Stimulated activated CD8-positive, alpha-beta memory T cell treated with anti-CD3 and anti-CD28 coated beads, Interleukin-12 subunit alpha, Interleukin-12 subunit beta, amount 100 ng/mL, for 24 hours (primary cell): ENCODE measurements around the gene CKLF.
"Not testable (repeated sequence)": the region's sequence is repeated elsewhere in the genome, so short reads cannot be mapped to it uniquely, and the experiment has no call there.

Experiments
- DNase-seq: peaks from one replicate; pipeline ENCODE4 v3.0.0-alpha.2; 2020; ENCODE audit errors: extremely low read depth

Gene CKLF

DNA sequence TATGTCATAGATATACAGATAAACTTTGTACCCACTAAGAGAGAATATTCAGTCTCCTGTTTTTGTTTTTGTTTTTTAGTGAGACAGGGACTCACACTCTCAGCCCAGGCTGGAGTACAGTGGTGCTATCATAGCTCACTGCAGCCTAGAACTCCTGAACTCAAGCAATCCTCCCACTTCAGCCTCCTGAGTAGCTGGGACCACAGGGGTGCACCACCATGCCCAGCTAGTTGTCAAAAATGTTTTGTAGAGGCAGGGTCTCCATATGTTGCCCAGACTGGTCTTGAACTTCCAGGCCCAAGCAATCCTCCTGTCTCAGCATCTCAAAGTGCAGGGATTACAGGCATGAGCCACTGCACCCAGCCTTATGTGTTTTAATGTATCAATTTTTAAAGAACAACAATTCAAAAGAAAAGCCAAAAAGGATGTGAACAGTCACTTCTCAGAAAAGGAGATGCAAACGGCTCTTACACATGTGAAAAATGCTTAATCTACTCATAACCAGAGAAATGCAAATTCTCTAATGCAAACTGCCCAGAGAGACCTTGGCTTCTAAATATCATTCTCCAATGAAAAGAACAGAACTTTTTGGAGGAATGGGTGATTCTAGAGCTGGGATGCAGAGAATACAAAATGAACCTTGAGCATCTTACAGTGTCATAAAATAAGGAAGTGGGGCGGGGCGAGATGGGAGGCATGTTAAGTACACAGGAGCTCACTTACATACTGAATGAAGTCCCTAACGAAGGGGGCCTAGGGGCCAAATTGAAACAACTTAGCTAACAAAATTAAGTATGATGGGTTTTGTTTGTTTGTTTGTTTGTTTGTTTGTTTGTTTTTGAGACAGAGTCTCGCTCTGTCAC, 44.8 kb downstream of the CKLF start:
- DNase-seq = no peak

DNA sequence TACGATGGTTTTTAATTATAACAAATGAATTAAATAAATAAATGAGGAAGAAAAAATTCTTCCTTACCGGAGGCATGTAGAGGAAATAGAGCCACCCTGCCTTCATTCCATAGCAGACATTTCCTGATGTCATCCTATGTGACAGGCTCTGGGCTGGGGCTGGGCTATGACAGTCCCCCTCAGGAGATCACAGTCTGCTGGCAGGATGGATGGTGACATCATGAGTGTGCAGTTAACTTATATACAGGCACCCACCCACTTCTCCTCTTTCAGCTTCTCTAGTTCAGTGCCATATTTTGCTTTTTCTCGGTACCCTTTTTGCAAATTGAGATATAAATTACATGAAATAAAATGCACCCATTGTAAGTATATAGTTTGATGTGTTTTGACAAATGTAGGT, 45.7 kb downstream of the CKLF start:
- DNase-seq = no peak

DNA sequence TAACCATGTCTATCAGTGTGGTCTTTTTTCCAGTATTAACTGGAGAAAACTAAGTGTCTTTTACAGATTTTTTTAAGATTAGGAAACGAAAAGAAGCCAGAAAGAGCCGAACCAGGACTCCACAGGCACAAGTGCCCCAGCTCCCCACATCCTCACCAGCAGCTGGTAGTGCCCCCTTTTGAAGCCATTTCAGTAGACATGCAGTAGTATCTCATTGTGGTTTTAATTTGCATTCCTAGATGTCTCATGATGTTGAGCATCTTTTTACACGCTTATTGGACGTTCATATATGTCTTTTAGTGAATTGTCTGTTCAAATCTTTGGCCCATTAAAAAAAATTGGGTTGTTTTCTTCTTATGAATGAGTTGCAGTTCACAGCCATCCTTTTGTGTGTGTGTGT, 47.4 kb downstream of the CKLF start:
- no peak for DNase-seq

DNA sequence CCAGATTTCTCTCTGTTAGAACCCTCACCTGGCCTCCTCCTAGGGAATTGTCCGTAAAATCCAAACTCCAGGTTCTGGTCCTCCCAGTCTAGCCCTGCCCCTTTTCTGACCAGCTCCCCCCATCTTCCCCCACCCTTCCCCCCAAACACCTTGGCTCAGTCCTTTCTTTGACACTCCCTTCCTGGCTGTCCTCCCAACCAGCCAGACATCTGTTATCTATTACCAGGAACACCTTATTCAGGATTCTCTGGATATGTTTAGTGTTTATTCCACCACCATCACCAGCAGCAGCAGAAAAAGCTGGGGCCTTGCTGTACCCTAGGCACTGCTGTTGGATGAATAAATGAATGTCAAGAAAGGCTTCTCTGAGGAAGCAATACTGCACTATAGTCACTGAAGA, 48.1 kb downstream of the CKLF start:
- DNase-seq = no peak

DNA sequence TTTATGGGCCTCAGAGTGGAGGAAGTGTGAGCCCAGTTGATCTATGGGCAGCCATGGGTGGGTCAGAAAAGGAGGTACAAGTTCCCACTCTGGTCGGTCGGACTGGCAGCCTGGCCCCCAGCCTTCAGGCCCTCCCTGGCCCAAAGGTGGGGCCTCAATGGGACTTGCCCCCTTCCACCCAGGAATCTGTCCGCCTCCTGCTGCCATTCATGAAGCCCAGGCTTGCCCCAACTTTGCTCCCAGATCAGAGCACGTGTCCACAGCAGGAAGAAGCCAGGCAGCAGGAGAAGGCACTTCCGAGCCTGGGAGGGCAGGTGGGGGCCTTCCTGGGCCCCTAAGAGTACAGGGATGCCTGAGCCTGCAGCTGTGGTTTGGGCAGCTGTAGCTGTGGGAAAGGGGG, 49.1 kb downstream of the CKLF start:
- DNase-seq = no peak

DNA sequence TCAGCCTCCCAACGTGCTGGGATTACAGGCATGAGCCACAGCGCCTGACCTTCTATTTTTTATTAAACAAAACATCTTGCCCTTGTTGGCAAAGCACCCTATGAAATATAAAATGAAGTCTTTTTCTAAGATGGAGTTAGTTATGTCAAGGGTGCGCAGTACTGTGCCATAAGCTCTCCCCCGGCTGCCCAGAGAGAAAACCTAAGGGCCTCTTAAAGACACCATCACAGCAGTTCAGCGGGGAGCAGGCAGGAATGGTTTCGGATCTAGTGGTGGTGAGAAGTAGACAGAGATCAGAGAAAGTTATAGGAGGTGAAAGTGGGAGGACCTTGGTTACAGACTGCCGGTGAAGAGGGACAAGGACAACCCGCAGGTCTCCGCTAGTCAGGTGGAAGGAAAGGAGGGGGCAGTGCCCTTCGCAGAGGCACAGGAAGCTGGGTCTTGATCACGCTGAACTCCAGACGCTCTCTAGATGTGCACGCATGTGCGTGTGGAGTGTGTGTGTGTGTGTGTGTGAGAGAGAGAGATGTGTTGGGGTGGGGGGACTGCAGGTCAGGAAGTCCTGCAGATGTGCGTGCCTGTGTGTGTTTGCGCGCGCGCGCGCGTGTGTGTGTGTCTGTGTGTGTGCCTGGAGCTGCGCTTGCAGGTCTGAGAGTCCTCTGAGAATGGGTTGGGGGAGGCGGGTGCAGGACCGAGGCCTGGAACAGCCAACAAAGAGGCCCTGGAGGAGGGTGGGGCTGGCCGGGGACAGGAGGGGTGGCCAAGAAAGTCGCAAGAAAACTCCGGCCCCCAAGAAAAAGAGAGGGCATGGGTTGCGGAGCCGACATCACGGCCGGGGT, 51.4 kb downstream of the CKLF start:
- DNase-seq = no peak

DNA sequence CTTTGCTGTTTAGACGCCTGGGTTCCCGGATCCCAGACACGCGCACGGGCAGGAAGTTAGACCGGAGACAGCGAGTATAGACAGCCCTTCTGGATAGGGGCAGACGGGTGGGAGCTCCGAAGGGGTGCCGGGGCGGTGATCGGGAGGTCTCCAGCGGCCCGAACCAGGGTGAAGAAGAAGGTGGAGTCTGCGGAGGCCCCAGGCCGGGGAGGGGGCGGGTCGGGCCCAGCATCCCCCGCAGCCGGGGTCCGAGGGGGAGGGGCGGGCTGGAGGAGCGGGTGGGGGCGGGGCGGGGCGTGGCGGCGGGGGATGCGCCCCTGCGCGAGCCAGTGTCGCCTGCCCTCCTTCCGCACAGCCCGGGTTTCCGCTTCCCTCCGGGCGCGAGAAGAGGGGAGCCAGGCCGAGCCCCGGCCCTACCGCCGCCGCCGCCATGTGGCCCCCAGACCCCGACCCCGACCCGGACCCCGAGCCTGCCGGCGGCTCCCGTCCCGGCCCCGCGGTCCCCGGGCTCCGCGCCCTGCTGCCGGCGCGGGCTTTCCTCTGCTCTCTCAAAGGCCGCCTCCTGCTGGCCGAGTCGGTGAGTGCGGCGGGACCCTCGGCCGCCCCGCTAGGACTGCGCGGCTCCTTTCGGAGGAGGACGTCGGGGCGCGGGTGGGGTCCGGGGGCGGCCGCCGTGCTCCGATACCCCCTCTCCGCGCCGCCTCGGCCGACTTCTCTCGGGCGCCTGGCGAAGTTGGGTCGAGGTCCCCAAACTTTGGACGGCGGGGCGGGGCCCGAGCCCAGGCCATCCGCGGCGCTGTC, 52.2 kb downstream of the CKLF start, which contains the start of gene CMTM3:
CMTM3 (plus strand) TSS at position 329 of the 801 bp plus-strand sequence; CDS start at position 431, 102 bp downstream.
- DNase-seq = no peak

DNA sequence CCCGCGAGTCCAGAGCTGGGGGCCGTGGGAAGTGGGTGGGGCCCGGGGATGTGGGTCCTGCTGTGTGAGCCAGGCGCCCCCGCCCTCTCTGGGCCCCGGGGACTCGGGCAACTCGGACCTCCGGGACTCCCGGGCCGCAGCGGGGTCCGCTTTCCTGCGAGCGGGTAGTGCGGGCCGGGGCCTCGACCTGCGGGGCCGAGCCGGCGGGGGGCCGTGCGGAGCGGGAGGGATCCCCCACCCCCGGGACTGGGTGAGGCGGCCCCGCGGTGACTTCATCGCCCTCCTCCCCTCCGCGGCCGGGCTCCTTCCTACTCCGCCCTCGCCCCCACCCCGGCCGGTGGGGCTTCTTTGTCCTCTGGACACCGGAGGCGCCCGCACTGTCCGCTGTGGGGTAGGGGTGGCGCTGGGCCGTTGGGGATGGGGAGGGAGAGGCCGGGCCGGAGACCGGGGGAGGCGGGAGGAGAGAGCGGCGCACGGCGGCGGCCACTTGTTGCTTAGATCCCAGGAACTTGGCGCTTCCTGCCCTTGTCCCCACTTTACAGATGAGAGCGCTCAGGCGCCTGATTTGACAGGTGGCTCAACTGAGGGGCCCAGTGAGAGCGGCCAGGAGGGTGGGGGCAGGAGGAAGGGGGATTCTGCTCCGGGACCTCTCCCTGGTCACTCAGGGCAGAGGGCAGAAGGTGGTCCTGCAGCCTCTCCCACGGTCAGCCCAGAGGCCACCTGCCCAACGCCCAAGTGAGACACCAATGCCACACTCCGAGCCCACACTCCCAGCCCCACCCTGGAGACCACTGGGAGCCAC, 53.0 kb downstream of the CKLF start:
- DNase-seq = no peak

DNA sequence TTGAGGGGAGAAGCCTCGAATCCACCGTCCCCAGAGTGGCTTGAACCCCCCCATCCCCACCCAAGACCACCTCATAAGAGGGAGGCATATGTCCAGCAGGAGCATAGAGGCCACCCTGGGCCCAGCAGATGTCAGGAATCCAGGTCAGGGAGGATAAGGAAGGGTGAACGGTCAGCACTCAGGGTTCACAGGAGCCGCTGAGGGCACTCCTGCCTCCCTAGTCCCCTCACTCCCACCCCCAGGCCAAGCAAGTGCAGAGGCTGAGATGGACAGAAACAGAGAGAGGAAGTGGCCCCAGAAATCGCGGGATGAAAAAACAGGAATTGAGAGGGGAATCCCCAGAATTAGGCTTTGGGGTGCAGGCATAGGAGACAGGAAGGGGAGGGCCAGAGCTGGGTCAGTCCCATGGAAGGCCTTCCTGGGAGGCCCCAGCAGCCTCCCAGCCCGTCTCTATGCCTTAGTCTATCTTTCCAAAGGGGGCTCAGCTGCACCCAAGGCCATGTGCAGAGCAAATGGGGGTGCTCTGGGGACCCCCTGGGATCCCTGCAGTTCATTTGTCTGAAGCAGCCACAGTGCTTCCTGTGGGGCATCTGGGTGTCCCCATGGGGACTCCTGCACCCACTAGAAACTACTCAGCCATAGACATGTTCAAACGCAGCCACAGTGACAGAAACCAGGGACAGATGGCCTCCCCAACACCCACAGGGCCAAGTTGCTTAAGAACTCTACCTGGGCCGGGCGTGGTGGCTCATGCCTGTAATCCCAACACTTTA, 53.8 kb downstream of the CKLF start:
- DNase-seq = no peak

DNA sequence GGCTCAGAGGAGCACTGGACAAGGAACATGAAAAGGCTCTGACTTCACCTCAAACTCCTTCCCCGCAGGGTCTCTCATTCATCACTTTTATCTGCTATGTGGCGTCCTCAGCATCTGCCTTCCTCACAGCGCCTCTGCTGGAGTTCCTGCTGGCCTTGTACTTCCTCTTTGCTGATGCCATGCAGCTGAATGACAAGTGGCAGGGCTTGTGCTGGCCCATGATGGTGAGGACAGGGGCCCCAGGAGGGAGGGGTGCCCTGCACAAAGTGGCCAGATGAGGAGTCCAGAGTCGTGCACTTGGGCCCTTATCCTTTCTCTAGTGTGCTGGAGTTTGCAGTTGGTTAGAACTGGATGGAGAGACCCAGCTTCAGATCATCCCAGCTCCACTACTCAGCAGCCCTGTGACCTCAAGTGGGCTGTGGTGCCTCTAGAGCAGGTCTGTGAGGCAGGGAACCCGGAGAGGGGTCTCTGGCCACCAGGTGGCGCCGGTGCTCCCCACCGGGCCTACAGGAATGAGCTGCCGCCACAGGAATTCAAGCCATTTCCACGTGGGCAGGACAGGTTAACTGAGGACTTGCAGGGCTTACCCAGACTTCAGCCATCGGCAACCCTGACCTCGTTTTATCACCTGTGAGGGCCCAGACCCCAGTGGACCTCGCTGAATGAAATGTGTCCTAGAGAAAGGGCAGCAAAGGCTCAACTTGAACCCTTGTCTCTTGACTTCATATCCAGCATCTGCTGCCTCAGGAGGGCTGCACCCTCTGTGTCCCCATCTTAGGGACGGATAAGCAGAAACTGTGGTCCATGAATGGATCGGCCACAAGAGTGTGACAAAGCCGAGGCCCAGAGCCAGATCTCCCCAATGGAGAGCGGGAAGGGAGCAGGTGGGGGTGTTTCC, 56.1 kb downstream of the CKLF start:
- peak; percentile 66 for DNase-seq

DNA sequence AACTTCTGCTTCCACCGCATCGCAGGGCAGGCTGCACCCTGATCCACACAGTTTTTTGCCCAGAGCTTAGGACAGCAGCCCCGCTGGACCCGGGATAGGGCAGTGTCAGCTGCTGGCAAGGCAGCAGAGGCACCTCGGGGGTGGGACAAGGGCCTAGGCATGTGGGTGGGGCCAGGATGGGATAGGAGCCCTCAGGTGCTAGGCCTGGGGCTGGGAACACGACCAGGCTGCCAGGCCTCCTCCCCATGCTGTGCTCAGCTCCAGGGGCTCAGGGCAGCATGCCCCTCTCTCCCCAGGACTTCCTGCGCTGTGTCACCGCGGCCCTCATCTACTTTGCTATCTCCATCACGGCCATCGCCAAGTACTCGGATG, 56.7 kb downstream of the CKLF start:
- no peak for DNase-seq

DNA sequence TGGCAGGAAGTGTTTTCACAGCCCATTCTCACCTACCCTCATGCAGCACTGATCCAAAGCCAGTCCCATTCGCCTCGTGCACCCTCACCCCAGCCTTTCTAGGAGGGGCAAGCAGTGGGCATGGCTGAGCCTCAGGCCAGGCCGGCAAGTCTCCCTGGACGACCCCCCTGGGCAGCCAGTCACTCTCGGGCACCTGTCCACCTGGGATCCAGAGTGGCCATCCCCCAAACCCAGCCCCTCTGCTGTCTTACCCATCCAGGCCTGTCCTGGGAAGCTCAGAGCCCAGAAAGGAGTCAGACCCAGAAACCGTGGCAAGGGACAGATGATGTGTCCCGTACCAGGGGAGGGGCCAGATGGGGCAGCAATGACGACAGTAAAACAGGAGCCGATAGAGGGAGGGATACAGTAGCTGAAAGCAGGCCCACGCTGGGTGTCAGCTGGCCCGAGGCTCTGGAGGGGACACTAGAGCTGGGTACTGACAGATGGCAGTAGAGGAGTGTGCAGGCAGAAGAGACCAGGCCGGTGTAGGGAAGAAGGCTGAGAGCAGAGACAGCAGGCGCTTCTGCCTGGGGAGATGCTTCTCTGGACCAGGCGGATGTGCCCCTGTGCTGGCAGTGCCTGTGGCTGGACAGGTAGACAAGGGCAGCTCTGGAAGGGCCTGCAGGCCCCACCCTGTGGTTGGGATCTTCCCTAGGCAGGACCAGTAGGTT, 57.9 kb downstream of the CKLF start:
- DNase-seq = no peak

DNA sequence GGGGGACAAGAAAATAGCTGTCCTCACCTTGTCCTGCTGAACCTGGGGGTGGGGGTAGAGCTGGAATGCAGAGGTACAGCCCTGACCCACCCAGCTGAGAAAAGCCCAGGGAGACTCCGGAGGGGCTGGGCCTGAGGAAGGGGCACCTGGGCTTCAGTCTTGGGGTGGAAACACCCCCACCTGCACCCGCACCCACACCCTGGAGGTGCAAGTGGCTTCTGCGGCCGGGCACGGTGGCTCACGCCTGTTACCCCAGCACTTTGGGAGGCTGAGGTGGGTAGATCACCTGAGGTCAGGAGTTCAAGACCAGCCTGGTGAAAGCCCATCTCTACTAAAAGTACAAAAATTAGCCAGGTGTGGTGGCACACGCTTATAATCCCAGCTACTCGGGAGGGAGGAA, 59.5 kb downstream of the CKLF start:
- not testable (repeated sequence) for DNase-seq

DNA sequence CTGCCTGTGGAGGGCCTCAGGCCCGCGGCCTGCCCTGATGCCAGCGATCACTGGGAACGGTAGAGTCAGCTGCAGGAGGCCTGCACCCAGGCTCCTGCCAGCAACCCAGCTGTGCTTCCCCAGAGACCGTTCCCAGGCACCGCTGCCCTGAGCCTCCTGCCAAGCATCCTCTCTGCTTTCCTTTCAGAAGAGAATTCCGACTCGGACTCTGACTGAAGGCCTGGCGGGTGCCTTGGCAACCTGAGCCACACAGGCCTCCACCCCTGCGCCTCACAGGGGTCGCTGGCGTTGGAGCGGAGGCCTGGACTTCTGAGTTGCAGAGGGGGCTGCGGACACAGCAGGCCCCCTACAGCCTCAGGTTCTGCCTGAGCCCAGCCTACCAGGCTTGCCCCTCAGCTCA, 60.0 kb downstream of the CKLF start:
- no peak for DNase-seq

DNA sequence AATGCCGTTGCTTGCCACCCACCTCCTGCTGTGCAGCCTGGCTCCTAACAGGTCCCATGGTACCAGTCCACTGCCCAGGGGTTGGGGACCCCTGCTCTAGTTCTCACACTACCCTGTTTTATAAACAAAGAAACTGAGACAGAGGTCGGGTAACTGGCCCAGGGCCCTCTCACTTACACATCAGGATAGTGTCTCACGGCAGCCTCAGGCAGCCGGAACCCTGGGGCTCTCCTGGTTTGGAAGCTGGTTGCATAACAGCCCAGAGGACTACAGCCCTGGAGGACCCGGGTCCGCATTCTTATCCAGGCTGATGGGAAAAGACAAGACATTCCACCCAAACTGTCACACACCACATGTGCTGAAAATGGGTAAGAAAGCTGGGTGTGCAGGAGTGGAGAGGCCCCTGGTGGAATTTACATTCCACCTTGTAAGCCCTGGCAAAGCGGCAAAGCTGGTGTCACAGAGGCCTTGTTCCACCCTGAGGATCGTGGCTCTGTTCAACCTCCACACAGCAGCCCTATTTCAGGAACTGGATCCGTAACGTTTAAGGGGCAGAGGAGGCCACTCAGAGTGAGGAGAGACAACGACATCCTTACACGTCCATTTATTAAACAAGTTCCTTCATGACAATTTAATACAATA, 61.9 kb downstream of the CKLF start:
- no peak for DNase-seq
